BJ (cell line): Measurements from ENCODE around the gene DMBT1. TPM values are rescaled to one million over a fixed set of nuclear protein-coding genes. Genes with fewer than 3 reads are reported as not detected.

Experiments
- CTCF ChIA-PET: fragments of 350-600 bp; formaldehyde crosslinking; extraction: SDS; loops from one replicate; lab custom pipeline; 2021; ENCODE audit warnings: antibody characterized with exemption, inconsistent platforms; lab: Yijun Ruan, JAX
- POLR2A ChIA-PET: fragments of 300-600 bp; sonication (Branson Sonifier 250); formaldehyde crosslinking; extraction: SDS; loops from one replicate; lab custom pipeline; 2021; ENCODE audit warnings: antibody characterized with exemption; lab: Charles Lee
- DNase-seq: peaks from one replicate; pipeline ENCODE4 v3.0.0-alpha.2; 2011; ENCODE audit warnings: low read depth
- H3K27me3 ChIP-seq: 2 replicates; pipeline ENCODE4 v1.6.0; 2011; ENCODE audit warnings: low read length; ENCODE audit not compliant: control insufficient read depth, insufficient read depth
- H3K36me3 ChIP-seq: 2 replicates; pipeline ENCODE4 v1.5.1; 2011; ENCODE audit warnings: low read length; ENCODE audit not compliant: control insufficient read depth, insufficient read depth
- H3K4me3 ChIP-seq: 2 replicates; pipeline ENCODE4 v1.5.1; 2011; ENCODE audit warnings: low read depth, mild to moderate bottlenecking, control low read depth, low read length
- polyA plus RNA-seq: library from polyadenylated mRNA; depleted of rRNA; stranded (reverse); fragments of >200 nt; gene quantifications from 2 replicates; pipeline ENCODE4 v1.2.3, GENCODE V29; 2011
- TF ChIP-seq, protein P1 (sequence below): IDR thresholded peaks from 2 replicates; pipeline ENCODE4 v1.5.1; 2011; ENCODE audit warnings: low read depth, mild to moderate bottlenecking, control low read depth, inconsistent platforms, low read length, moderate library complexity; ENCODE audit not compliant: insufficient read depth

Gene DMBT1
- polyA plus RNA-seq, 1 experiment, result 0.01 TPM

DNA sequence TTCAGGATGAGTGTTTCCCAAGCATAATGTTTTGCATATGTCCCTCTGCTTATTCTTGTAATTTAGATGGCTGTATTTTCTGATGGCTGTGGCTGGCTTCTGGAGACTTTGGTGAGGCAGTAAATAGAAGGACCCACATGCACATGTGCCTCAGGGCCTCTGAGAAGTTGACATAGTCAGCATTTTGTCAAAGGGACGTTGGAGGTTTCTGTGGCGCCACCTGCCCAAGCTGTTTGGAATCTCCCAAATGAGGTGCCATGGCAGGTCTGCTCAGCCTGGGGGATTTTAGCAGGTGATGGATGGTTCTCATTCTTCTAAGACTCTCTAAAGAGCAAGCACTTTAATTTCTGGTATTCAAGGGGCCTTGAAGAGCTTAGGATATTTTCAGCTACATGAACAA, 109.3 kb downstream of the DMBT1 start:
- DNase-seq, result no peak
- CTCF ChIA-PET, result interaction anchor here (0.6 kb wide), 1 partner anchor 13 kb away, joined by 4 read pairs; no protein-coding TSS in a partner anchor
- no peaks in the 10 kb centered on the region for H3K27me3 ChIP-seq
- TF ChIP-seq, protein P1, sequence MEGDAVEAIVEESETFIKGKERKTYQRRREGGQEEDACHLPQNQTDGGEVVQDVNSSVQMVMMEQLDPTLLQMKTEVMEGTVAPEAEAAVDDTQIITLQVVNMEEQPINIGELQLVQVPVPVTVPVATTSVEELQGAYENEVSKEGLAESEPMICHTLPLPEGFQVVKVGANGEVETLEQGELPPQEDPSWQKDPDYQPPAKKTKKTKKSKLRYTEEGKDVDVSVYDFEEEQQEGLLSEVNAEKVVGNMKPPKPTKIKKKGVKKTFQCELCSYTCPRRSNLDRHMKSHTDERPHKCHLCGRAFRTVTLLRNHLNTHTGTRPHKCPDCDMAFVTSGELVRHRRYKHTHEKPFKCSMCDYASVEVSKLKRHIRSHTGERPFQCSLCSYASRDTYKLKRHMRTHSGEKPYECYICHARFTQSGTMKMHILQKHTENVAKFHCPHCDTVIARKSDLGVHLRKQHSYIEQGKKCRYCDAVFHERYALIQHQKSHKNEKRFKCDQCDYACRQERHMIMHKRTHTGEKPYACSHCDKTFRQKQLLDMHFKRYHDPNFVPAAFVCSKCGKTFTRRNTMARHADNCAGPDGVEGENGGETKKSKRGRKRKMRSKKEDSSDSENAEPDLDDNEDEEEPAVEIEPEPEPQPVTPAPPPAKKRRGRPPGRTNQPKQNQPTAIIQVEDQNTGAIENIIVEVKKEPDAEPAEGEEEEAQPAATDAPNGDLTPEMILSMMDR, result no peak
- POLR2A ChIA-PET, result no interaction called here
- H3K4me3 ChIP-seq, result no peak overlapping the region
- no peaks in the 10 kb centered on the region for H3K36me3 ChIP-seq

DNA sequence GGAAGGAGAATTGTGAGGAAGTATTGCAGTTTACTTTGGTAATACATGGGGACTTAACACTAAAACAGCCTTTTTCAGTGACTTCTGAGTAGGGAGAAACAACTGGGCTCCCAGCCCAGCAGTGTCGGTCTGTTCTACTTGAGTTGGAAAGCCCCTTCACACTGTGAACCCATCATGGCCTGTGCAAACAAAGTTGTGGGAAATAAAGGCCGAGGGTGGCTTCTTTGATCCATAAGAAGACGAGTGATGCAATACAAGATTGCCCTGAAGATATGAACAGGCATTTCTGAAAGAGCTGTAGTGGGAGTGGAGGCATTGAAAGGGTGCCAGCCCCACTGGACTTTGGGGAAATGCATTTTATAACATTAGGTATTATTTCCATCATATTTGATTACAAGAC, 110.8 kb downstream of the DMBT1 start:
- H3K4me3 ChIP-seq, result no peak overlapping the region
- ChIA-PET CTCF (no interaction called here), POLR2A (no interaction called here)
- H3K36me3 ChIP-seq, result no peaks in the 10 kb centered on the region
- no peaks in the 10 kb centered on the region for H3K27me3 ChIP-seq
- TF ChIP-seq, protein P1, result no peak
- no peak for DNase-seq

DNA sequence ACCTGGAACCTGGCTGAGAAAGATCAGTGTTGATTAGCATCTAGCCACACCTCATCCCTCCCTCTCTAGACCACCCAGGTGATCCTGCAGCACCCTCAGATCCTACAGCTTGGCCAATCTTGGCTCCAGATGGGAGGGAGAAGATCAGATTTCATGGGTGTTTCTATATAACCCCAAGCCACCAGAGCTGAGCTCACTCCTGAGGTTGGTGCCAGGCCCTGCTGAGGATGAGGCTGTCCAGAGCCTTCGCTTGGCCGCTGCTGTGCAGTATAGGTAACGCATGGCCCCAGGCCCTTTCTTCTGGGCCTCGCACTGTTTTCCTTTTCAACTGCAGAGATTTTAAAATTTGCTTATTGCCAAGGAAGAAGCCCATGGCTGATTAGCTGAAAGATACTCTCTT, 112.1 kb downstream of the DMBT1 start:
- H3K4me3 ChIP-seq, result no peak overlapping the region
- no peaks in the 10 kb centered on the region for H3K27me3 ChIP-seq
- TF ChIP-seq, protein P1, result no peak
- POLR2A ChIA-PET, result no interaction called here
- CTCF ChIA-PET, result no interaction called here
- DNase-seq, result no peak
- H3K36me3 ChIP-seq, result no peaks in the 10 kb centered on the region

DNA sequence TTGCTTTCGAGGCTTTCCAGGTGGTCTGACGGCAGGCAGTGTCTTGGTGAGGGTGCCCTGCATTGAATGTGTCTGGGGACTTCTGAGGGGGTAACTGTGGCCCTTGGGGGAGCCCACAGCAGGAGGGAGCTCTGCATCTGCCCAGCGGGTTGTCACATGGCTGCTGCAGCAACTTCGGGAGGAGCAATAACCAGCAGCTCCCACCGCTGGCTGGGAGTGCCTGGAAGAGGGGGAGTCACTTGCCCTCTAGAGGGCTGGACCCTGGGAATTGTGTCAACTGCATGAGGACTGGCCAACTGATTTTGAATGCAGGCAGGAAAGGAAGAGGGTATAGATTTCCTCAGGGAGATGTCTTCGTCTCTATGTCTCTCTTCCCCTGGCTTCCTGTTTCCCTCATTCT, 112.7 kb downstream of the DMBT1 start:
- no peak for DNase-seq
- ChIA-PET CTCF (no interaction called here), POLR2A (no interaction called here)
- H3K4me3 ChIP-seq, result no peak overlapping the region
- H3K36me3 ChIP-seq, result no peaks in the 10 kb centered on the region
- H3K27me3 ChIP-seq, result no peaks in the 10 kb centered on the region
- TF ChIP-seq, protein P1, result no peak

DNA sequence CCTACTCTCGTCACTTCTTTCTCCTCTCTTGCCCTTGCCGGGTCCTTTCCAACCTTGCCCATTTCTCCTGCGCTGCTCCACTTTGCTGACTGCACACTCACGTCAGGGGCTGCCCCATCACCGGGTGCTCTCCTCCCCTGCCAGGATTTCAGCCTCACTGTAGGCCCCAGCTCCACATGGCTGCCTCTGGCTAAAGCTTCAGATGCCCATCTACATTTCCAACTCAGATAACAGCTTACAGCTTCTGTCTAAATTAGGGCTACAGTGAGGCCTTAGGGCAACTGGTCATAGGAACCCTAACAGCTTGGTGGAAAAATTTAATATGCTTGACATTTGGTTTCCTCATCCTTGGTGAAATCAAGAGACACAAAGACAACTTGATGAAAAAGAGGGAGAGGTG, 113.2 kb downstream of the DMBT1 start:
- TF ChIP-seq, protein P1, result no peak
- H3K36me3 ChIP-seq, result no peaks in the 10 kb centered on the region
- CTCF ChIA-PET, result no interaction called here
- POLR2A ChIA-PET, result no interaction called here
- H3K27me3 ChIP-seq, result no peaks in the 10 kb centered on the region
- no peak for DNase-seq
- H3K4me3 ChIP-seq, result no peak overlapping the region
